ENCODE results near the gene CRELD1. TPM values are rescaled to one million over a fixed set of nuclear protein-coding genes. Genes with fewer than 3 reads are reported as not detected.
A peak's percentile ranks its signal among the peaks of the same experiment; 100 is the strongest.

The CRELD1 gene
- total and polyA plus RNA-seq, 9 of the 15 experiments (the other 6 are each of a cell fraction or from before 2014, with no cell fraction given): 3.3 to 25.8 (median 16.5) TPM

- TF ChIP-seq E2F4 (CRISPR knock-in tag; IDR thresholded peaks at IDR 0.05; ENCODE audit: low read depth): 0 out of 2 replicates have a peak, but pooled peaks have one; percentile 28
- no peak for TF ChIP-seq NCOA6 (IDR thresholded peaks at IDR 0.05)
- TF ChIP-seq EZH2 (IDR thresholded peaks at IDR 0.05; ENCODE audit: borderline replicate concordance, low read depth, low read length): no peak
- TF ChIP-seq PHTF2 (CRISPR knock-in tag; IDR thresholded peaks at IDR 0.05): no peak
- TF ChIP-seq LEF1 (IDR thresholded peaks at IDR 0.05): no peak
- TF ChIP-seq, protein P1, sequence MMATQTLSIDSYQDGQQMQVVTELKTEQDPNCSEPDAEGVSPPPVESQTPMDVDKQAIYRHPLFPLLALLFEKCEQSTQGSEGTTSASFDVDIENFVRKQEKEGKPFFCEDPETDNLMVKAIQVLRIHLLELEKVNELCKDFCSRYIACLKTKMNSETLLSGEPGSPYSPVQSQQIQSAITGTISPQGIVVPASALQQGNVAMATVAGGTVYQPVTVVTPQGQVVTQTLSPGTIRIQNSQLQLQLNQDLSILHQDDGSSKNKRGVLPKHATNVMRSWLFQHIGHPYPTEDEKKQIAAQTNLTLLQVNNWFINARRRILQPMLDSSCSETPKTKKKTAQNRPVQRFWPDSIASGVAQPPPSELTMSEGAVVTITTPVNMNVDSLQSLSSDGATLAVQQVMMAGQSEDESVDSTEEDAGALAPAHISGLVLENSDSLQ (IDR thresholded peaks at IDR 0.05): no peak
- no peak for TF ChIP-seq GABPB2 (CRISPR knock-in tag; conservative IDR thresholded peaks at IDR 0.05)
- TF ChIP-seq MED1 (CRISPR knock-in tag; IDR thresholded peaks at IDR 0.05; ENCODE audit: borderline replicate concordance): no peak
- TF ChIP-seq, protein P2, sequence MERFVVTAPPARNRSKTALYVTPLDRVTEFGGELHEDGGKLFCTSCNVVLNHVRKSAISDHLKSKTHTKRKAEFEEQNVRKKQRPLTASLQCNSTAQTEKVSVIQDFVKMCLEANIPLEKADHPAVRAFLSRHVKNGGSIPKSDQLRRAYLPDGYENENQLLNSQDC (CRISPR knock-in tag; IDR thresholded peaks at IDR 0.05): no peak
- TF ChIP-seq CBX3 (IDR thresholded peaks at IDR 0.05; ENCODE audit: borderline replicate concordance in 1 of 2, low read length in 2 of 2): no peak; a peak in 2 of 3 replicates
- no peak for TF ChIP-seq ELK3 (CRISPR knock-in tag; IDR thresholded peaks at IDR 0.05)
- TF ChIP-seq DACH1 (IDR thresholded peaks at IDR 0.05; ENCODE audit: partially characterized antibody): peak; percentile 71
- TF ChIP-seq ZBED1 (IDR thresholded peaks at IDR 0.05): no peak; the same call in 1 of the 2 replicates
- TF ChIP-seq XRCC5 (IDR thresholded peaks at IDR 0.05; ENCODE audit: low read depth, low read length): no peak; the same call in 1 of the 2 replicates
- no peak for TF ChIP-seq MCM5 (IDR thresholded peaks at IDR 0.05; ENCODE audit: low read depth)
- peak; percentile 38 for TF ChIP-seq ZNF146 (CRISPR knock-in tag; IDR thresholded peaks at IDR 0.05; ENCODE audit: unreplicated experiment)
- TF ChIP-seq XRCC4 (IDR thresholded peaks at IDR 0.05; ENCODE audit: extremely low read depth, insufficient read depth, insufficient read length): no peak
- TF ChIP-seq ELF2 (CRISPR knock-in tag; IDR thresholded peaks at IDR 0.05): no peak
- TF ChIP-seq MECOM (CRISPR knock-in tag; IDR thresholded peaks at IDR 0.05): no peak
- peak in 1 of 2 experiments; percentile 29; a peak in 2 of 4 replicates for TF ChIP-seq TBL1XR1 (IDR thresholded peaks at IDR 0.05; ENCODE audit: low read length in 2 of 2)
- TF ChIP-seq ZNF395 (CRISPR knock-in tag; IDR thresholded peaks at IDR 0.05): no peak
- TF ChIP-seq RBM15 (IDR thresholded peaks at IDR 0.05; ENCODE audit: insufficient read depth, low read length): no peak
- no peak for TF ChIP-seq SREBF2 (CRISPR knock-in tag; IDR thresholded peaks at IDR 0.05)
Observed at GRCh38 chr3:9932843-9933560, 632 bp upstream of the CRELD1 start (continued).
